GM18909 (cell line): ENCODE results near the gene ZBED6.
"Not testable (repeated sequence)": the region's sequence is repeated elsewhere in the genome, so short reads cannot be mapped to it uniquely, and the experiment has no call there.

ENCODE experiments used
- ATAC-seq: cut with Tn5 transposase; IDR thresholded peaks from one replicate; pipeline ENCODE4 v1.9.1; 2021; ENCODE audit warnings: mild to moderate bottlenecking; ENCODE audit not compliant: unreplicated experiment, poor library complexity

ZBED6 gene, protein sequence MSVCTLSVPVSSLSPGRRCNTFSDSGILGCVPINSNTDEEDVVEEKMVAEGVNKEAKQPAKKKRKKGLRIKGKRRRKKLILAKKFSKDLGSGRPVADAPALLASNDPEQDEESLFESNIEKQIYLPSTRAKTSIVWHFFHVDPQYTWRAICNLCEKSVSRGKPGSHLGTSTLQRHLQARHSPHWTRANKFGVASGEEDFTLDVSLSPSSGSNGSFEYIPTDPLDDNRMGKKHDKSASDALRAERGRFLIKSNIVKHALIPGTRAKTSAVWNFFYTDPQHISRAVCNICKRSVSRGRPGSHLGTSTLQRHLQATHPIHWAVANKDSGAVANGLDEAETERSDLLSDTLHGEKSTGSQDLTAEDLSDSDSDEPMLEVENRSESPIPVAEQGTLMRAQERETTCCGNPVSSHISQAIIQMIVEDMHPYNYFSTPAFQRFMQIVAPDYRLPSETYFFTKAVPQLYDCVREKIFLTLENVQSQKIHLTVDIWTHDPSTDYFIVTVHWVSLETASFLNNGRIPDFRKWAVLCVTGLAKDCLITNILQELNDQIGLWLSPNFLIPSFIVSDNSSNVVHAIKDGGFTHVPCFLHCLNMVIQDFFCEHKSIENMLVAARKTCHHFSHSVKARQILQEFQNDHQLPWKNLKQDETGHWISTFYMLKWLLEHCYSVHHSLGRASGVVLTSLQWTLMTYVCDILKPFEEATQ (N-terminal part only)

GRCh38 chr1:203795441-203796235 lies at the start of gene ZBED6, which contains the start of gene ZC3H11A:
ZBED6 (plus strand) TSS chr1:203795623; CDS start chr1:203797523, 1,900 bp downstream.
ZC3H11A (plus strand) TSS chr1:203795623; CDS start chr1:203817071, 21,448 bp downstream.
- ATAC-seq = peak; percentile 96

DNA sequence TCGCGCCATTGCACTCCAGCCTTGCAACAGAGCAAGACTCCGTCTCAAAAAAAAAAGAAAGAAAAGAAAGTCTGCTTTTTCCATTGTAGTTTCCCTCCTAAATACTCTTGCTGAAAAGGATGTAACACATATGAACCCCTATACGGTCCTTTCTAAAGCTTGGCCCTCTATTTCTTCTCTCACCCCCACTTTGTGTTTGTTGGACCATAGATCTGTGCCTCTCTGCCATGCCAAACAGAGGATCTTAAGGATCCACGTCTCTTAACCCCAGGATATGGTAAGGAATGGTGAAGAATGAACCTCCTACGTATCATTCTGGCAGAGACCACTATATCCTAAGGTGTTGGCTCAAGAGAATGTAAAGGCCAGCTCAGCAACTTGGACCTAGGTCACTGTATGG lies 49.1 kb upstream of the ZBED6 start:
- no peak for ATAC-seq

- ATAC-seq = no peak
Measured at GRCh38 chr1:203751051-203751450, 44.4 kb upstream of the ZBED6 start.

GRCh38 chr1:203751618-203752361 lies 43.6 kb upstream of the ZBED6 start:
- not testable (repeated sequence) for ATAC-seq

GRCh38 chr1:203754455-203754864 lies 41.0 kb upstream of the ZBED6 start:
- peak; percentile 80 for ATAC-seq

DNA sequence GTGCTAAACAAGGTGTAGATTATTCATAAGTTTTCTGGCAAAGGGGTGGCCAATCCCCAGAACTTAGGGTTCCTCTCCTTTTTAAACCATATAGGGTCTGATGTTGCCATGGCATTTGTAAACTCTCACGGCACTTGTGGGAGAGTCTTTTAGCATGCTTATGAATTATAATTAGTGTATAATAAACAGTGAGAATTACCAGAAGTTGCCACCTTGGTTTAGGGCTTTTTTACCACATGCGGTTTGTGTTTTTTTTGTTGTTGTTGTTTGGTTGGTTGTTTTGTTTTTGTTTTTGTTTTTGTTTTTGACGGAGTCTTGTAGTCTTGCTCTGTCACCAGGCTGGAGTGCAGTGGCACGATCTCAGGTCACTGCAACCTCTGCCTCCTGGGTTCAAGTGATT lies 39.4 kb upstream of the ZBED6 start:
- ATAC-seq = no peak

GRCh38 chr1:203758749-203759148 lies 36.7 kb upstream of the ZBED6 start:
- ATAC-seq = not testable (repeated sequence)

GRCh38 chr1:203760506-203760905 lies 34.9 kb upstream of the ZBED6 start:
- no peak for ATAC-seq

DNA sequence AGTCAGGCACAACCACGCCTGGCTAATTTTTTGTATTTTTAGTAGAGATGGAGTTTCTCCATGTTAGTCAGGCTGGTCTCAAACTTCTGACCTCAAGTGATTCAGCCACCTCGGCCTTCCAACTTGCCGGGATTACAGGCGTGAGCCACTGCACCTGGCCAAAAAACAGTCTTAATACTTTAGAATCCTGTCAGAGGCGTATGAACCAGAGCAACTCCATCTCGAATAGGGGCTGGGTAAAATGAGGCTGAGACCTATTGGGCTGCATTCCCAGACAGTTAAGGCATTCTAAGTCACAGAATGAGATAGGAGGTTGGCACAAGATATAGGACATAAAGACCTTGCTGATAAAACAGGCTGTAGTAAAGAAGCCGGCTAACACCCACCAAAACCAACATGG lies 33.5 kb upstream of the ZBED6 start:
- ATAC-seq = not testable (repeated sequence)

DNA sequence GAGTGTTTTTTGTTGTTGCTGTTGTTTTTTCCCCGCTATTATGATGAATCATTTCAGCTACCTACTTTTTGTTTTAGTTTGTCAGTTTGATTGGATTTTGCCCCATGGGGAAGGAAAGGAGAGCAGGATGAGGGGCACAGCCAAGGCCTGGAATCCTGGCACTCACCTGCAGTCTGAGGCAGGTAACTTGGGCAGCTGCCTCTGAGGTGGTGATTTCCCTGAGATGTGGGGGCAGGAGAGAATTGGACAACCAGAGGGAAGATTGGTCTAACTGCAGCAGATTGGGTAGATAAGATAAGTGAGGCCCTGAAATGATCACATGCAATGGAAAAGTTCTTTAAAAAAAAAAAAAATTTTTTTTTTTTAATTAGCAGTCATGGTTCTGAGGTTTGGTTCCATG lies 31.9 kb upstream of the ZBED6 start:
- ATAC-seq = no peak

DNA sequence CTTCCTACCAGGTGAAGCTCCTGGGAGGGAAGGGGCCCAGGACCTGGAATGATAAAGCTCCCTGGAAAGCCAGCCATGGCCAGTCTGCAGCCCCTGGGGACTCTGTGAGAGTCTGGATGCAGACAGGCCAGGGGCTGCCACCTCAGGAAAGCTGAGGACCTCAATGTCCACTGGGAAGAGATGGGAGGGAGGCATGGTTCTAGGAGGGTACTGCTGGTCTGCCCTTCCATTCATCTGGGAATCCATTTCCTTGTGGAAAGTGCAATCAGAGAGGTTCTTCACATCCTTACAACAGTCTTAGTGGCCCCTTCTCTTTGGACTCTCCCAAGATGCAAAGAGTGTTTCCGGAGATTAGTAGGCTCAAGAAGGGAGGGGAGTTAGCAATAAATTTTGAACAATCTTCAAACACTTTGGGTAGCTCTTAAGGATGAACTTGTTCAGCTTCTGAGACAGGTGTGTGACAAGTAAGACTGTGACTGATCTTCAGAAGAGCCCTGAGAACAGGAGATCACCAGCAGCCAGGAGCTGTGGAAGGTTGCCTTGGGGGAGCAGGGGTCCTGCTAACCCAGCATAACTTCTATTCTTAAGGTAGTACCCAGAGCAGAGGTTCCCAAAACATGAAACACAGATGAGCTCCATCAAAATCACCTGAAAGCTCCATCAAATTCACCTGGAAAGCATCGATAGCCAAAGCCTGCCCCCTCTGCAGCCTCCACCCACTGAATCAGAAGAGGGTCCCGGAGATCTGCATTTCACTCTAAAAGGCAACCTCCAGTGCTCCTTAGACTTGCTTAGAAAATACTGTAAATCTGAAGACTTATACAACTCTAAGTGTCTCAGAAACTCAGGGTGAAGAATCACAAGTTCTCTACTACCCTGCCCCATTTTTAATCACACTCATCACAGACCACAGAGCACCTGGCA lies 31.1 kb upstream of the ZBED6 start:
- ATAC-seq = no peak

GRCh38 chr1:203765029-203765837 lies 30.2 kb upstream of the ZBED6 start, which contains the start of gene LAX1:
LAX1 (plus strand) TSS chr1:203765183; CDS start chr1:203765566, 383 bp downstream.
- ATAC-seq = peak; percentile 83

GRCh38 chr1:203768256-203768655 lies 27.2 kb upstream of the ZBED6 start:
- ATAC-seq = no peak

DNA sequence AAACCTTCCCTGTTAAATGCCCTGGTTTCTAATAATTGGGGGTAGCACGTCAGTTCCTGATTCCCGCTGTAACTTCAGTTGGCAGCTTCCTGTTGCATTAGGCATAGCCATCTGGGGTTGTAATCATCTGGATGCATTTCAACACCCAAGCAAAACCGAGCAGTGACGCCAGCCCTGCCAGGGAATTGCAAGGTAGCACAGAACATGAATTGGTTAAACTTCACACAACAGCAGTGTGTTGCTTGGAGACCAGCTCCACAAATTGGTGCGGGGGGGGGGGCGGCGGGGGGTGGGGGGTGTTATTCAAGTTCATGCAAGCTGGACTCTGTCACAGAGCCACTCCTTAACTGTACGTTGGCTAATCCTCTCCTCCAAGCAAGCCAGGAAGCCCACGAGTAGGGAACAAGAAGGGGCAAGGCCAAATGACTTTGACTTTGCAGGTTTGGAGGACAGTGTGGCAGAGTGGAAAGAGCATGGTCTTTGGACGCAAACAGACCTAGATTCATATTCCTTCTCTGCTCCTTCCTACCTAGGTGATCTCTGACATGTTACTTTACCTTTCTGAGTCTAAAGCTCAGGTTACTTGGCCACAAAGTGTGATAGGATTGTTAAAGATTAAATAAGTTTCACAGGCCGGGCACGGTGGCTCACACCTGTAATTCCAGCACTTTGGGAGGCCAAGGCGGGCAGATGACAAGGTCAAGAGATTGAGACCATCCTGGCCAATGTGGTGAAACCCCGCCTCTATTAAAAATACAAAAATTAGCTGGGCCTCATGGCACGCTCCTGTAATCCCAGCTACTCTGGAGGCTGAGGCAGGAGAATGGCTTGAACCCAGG lies 25.7 kb upstream of the ZBED6 start:
- no peak for ATAC-seq

DNA sequence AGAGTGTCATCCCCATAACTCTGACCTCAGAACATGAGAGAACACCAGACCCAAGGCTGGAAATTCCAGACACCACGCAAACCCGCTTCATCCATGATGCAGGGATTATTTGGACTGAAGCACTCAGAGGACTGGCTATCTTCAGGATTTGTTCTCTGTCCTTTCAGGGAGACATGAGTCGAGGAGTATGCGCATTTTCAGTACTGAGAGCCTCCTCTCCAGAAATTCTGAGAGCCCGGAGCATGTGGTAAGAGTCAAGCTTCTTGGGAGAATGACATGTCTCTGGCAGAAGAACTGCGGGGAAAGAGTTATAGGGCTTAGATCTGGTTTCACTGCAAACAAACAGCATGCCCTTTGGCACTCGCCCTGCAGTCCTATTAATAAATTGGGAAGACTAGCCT lies 23.5 kb upstream of the ZBED6 start:
- ATAC-seq = no peak

DNA sequence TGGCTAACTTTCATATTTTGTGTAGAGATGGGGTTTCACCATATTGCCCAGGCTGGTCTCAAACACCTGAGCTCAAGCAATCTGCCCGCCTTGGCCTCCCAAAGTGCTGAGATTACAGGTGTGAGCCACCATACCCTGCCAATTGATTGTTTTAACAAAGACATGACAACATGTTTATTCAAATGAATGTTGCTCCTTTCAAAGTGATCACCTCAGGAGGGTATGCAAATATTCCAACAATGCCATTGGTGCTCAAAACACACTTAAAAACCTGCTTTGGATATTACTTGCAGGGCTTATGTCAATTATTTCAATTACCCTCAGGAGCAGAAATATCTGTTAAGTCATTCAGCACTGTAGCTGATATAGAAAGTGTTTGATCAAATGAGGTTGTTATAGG lies 22.6 kb upstream of the ZBED6 start:
- no peak for ATAC-seq

DNA sequence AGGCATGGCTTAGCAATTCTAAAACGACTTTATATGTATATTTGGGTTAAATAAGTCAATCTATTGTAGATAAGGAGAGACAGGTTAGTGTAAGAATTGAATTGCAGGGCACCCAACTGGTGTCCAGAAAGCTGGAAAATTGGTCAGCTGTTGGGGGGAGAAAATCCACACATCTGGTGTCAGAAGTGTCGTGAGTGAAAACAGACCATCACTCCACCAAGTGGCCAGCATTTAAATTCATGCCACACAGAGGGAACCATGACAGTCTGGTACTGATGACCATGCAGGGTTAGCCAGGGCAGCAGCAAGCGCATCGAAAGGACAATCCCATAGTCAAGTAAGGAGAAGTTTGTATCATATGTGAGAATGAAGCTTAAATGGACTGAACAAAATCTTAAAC lies 18.8 kb upstream of the ZBED6 start:
- no peak for ATAC-seq
